ENCODE results near the gene NANOS3.

DNA sequence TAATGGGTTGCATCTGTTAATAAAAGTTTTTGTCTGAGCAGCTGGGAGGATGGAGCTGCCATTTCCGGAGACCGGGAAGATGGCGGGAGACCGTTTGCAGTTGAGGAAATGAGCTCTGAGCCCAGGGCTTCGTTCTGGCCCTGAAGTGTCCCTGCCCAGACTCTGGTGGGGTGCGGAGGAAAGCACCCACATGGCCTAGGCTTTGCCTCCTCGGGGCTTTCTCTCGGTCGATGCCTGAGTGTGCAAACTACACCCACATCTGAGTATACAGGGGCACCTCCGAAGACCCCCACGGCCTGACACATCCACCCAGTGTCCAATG is 15.6 kb upstream of the NANOS3 start:
- TF ChIP-seq, protein P1, sequence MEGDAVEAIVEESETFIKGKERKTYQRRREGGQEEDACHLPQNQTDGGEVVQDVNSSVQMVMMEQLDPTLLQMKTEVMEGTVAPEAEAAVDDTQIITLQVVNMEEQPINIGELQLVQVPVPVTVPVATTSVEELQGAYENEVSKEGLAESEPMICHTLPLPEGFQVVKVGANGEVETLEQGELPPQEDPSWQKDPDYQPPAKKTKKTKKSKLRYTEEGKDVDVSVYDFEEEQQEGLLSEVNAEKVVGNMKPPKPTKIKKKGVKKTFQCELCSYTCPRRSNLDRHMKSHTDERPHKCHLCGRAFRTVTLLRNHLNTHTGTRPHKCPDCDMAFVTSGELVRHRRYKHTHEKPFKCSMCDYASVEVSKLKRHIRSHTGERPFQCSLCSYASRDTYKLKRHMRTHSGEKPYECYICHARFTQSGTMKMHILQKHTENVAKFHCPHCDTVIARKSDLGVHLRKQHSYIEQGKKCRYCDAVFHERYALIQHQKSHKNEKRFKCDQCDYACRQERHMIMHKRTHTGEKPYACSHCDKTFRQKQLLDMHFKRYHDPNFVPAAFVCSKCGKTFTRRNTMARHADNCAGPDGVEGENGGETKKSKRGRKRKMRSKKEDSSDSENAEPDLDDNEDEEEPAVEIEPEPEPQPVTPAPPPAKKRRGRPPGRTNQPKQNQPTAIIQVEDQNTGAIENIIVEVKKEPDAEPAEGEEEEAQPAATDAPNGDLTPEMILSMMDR (conservative IDR thresholded peaks at IDR 0.05; ENCODE audit: low read depth in 2 of 2): no peak
- TF ChIP-seq, protein P2, sequence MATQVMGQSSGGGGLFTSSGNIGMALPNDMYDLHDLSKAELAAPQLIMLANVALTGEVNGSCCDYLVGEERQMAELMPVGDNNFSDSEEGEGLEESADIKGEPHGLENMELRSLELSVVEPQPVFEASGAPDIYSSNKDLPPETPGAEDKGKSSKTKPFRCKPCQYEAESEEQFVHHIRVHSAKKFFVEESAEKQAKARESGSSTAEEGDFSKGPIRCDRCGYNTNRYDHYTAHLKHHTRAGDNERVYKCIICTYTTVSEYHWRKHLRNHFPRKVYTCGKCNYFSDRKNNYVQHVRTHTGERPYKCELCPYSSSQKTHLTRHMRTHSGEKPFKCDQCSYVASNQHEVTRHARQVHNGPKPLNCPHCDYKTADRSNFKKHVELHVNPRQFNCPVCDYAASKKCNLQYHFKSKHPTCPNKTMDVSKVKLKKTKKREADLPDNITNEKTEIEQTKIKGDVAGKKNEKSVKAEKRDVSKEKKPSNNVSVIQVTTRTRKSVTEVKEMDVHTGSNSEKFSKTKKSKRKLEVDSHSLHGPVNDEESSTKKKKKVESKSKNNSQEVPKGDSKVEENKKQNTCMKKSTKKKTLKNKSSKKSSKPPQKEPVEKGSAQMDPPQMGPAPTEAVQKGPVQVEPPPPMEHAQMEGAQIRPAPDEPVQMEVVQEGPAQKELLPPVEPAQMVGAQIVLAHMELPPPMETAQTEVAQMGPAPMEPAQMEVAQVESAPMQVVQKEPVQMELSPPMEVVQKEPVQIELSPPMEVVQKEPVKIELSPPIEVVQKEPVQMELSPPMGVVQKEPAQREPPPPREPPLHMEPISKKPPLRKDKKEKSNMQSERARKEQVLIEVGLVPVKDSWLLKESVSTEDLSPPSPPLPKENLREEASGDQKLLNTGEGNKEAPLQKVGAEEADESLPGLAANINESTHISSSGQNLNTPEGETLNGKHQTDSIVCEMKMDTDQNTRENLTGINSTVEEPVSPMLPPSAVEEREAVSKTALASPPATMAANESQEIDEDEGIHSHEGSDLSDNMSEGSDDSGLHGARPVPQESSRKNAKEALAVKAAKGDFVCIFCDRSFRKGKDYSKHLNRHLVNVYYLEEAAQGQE (IDR thresholded peaks at IDR 0.05; ENCODE audit: unreplicated experiment): no peak
- TF ChIP-seq POLR2AphosphoS5 (IDR thresholded peaks at IDR 0.05; ENCODE audit: low read depth): no peak
- no peak for TF ChIP-seq ZNF114 (CRISPR knock-in tag; IDR thresholded peaks at IDR 0.05)

Measured in GM23338 (cell line).